Pancreas (tissue), 10 donors: Measurements from ENCODE around the gene TNFRSF14. TPM values are rescaled to one million over a fixed set of nuclear protein-coding genes. Genes with fewer than 3 reads are reported as not detected.

ENCODE experiments used
- ATAC-seq, 4 donors: fragments of 200-7000 bp; cut with Tn5 transposase; one replicate each; pipeline versions ENCODE4 v1.8.0 to v1.9.1; 2020; ENCODE audit warnings: mild to moderate bottlenecking in 4 of 4, moderate library complexity in 4 of 4
- DNase-seq, 6 donors: peaks; one replicate each; pipeline ENCODE4 v3.0.0-alpha.2; 2020
- FAIRE-seq: peaks from 2 replicates; lab custom pipeline; 2012; peaks lifted over from hg19 to GRCh38; lab: Jason Lieb, UNC
- H3K27ac ChIP-seq, 4 donors: fragments of 200-600 bp; sonication (generic); 1 replicate in 3 of 4; 2 replicates in 1 of 4; pipeline versions ENCODE4 v1.5.0 to v1.8.0; 2020
- H3K27me3 ChIP-seq, 4 donors: fragments of 200-600 bp; one replicate each; pipeline ENCODE4 v1.8.0; 2021
- H3K36me3 ChIP-seq, 3 donors: fragments of 200-600 bp; sonication (generic) in 1 of 3; one replicate each; pipeline versions ENCODE4 v1.5.0 to v1.8.0; 2020 to 2021
- H3K4me1 ChIP-seq, 3 donors: fragments of 200-600 bp; one replicate each; pipeline ENCODE4 v1.8.0; 2021
- H3K4me3 ChIP-seq, 4 donors: fragments of 200-600 bp; sonication (generic) in 2 of 4; one replicate each; pipeline versions ENCODE4 v1.5.0 to v1.8.0; 2020 to 2021
- H3K9me3 ChIP-seq, 4 donors: fragments of 200-600 bp; one replicate each; pipeline ENCODE4 v1.8.0; 2021
- CTCF ChIP-seq, 4 donors: fragments of 200-600 bp; sonication (generic) in 3 of 4; IDR thresholded peaks; one replicate each; pipeline versions ENCODE4 v1.5.0 to v1.8.0; 2021; ENCODE audit warnings: antibody characterized with exemption in 4 of 4
- WGBS, 2 donors: extraction: QIAGEN DNeasy Blood & Tissue Kit; methylation state at CpG; one replicate each; pipeline ENCODE4 v1.1.7; 2013; 5-methylcytosine and 5-hydroxymethylcytosine counted together
- intact Hi-C, 3 donors: fragments of 100-400 bp; cut with DNase I; formaldehyde crosslinking; loops; one replicate each; pipeline versions ENCODE4 v1.11.1 to v1.14.2; 2022
- polyA plus RNA-seq, 2 donors: library from polyadenylated mRNA; stranded (reverse); fragments of 200-250 nt; gene quantifications; one replicate each; pipeline ENCODE4 v1.2.3, GENCODE V29; 2013
- total RNA-seq, 6 donors: library from RNA; stranded (reverse); fragmentation: NEBNext Ultra II Directional in 4 of 6; extraction: Animal tissue kit (Norgen Biotek cat#: 25700) in 4 of 6; gene quantifications; one replicate each; pipeline versions ENCODE4 v1.2.1 to v1.2.4, GENCODE V29; 2021 to 2023
- donor health status: healthy with polysubstance abuse.
- donor health status: DM: no; HTN: no; CAD: no; lungs with moderate emphysema.
- donor health status: DM: no; HTN: no; CAD: no.
- donor health status: control.
- donor health status: control.
- donor health status: Bipolar disorder and iron deficiency.
- donor health status: DM: yes; HTN: yes; CAD: no.
- donor health status: DM: no; HTN: no; CAD: no.
- donor health status: DM: no; HTN: no; CAD: no.
- donor health status: DM: yes; HTN: yes; CAD: no.

TNFRSF14 gene
- total and polyA plus RNA-seq, 8 donors: 10.3 to 124 (median 24.9) TPM

GRCh38 chr1:2538376-2538775 is 17.8 kb upstream of the TNFRSF14 start:
- Histone ChIP-seq H3K9me3 (no peaks in the 10 kb centered on the region), H3K4me3 (no peak overlapping the region), H3K27me3 (no peaks in the 10 kb centered on the region), H3K4me1 (no peaks in the 10 kb centered on the region), H3K36me3 (no peaks in the 10 kb centered on the region), H3K27ac (no peak overlapping the region)
- DNase-seq: no peak
- FAIRE-seq: no peak
- ATAC-seq: no peak
- 79 to 89% methylated on average over 4 of the region's 4 CpGs for WGBS, 2 donors
- TF ChIP-seq CTCF (IDR thresholded peaks at IDR 0.05): no peak
- intact Hi-C loops: no loop called here

- no peak for TF ChIP-seq CTCF (IDR thresholded peaks at IDR 0.05)
- ATAC-seq (no peak), DNase-seq (no peak), FAIRE-seq (no peak)
- Histone ChIP-seq H3K27ac (no peak overlapping the region), H3K9me3 (no peaks in the 10 kb centered on the region), H3K27me3 (no peaks in the 10 kb centered on the region), H3K36me3 (no peaks in the 10 kb centered on the region), H3K4me3 (no peak overlapping the region), H3K4me1 (no peaks in the 10 kb centered on the region)
- 90 to 92% methylated on average over 8 of the region's 8 CpGs for WGBS, 2 donors
- intact Hi-C loops: no loop called here
Measured at GRCh38 chr1:2538872-2539271, 17.3 kb upstream of the TNFRSF14 start.

- H3K4me1 ChIP-seq: no peaks in the 10 kb centered on the region
- no peak overlapping the region for H3K4me3 ChIP-seq
- DNase-seq: no peak
- TF ChIP-seq CTCF (IDR thresholded peaks at IDR 0.05): peak in 1 of 4 donors; percentile 9
- no peaks in the 10 kb centered on the region for H3K9me3 ChIP-seq
- ATAC-seq: peak in 1 of 4 donors; percentile 25
- FAIRE-seq: no peak
- no peak overlapping the region for H3K27ac ChIP-seq
- WGBS, 2 donors: 69 to 91% methylated on average over 12 of the region's 12 CpGs
- no peaks in the 10 kb centered on the region for H3K36me3 ChIP-seq
- no peaks in the 10 kb centered on the region for H3K27me3 ChIP-seq
- intact Hi-C loops: no loop called here
Measured at GRCh38 chr1:2539312-2539907, 16.8 kb upstream of the TNFRSF14 start.

GRCh38 chr1:2540816-2541492 is 15.2 kb upstream of the TNFRSF14 start:
- H3K27me3 ChIP-seq: no peaks in the 10 kb centered on the region
- peaks cover 0 to 9% (median 3%) of the 10 kb centered on the region in 3 donors for H3K4me1 ChIP-seq
- intact Hi-C loops: no loop called here
- no peaks in the 10 kb centered on the region for H3K36me3 ChIP-seq
- H3K4me3 ChIP-seq: no peak overlapping the region
- no peak for TF ChIP-seq CTCF (IDR thresholded peaks at IDR 0.05)
- no peak for ATAC-seq
- H3K9me3 ChIP-seq: no peaks in the 10 kb centered on the region
- no peak overlapping the region for H3K27ac ChIP-seq
- no peak for DNase-seq
- FAIRE-seq: no peak
- 20 to 28% methylated on average over 28 to 39 of the region's 39 CpGs for WGBS, 2 donors
